GM12875 (cell line): ENCODE results near the gene YDJC.
"Not testable (repeated sequence)": the region's sequence is repeated elsewhere in the genome, so short reads cannot be mapped to it uniquely, and the experiment has no call there.

ENCODE experiments used
- H3K4me3 ChIP-seq: one replicate; pipeline ENCODE4 v1.5.1; 2011; ENCODE audit warnings: low read depth, low read length, control low read depth
- TF ChIP-seq, protein P1 (sequence below): IDR thresholded peaks from 2 replicates; pipeline ENCODE4 v1.5.1; 2011; ENCODE audit warnings: low read depth, mild to moderate bottlenecking, control low read depth, inconsistent platforms, low read length, moderate library complexity, borderline replicate concordance; ENCODE audit not compliant: insufficient read depth

The YDJC gene

GRCh38 chr22:21641789-21642583 is 12.2 kb upstream of the YDJC start, which contains the start of gene SDF2L1:
Gene SDF2L1, plus strand, starts transcription at chr22:21642302. Its CDS starts 35 bp downstream, at chr22:21642337.
- H3K4me3 ChIP-seq = peak within 1 kb of the TSS; percentile 93
- TF ChIP-seq, protein P1, sequence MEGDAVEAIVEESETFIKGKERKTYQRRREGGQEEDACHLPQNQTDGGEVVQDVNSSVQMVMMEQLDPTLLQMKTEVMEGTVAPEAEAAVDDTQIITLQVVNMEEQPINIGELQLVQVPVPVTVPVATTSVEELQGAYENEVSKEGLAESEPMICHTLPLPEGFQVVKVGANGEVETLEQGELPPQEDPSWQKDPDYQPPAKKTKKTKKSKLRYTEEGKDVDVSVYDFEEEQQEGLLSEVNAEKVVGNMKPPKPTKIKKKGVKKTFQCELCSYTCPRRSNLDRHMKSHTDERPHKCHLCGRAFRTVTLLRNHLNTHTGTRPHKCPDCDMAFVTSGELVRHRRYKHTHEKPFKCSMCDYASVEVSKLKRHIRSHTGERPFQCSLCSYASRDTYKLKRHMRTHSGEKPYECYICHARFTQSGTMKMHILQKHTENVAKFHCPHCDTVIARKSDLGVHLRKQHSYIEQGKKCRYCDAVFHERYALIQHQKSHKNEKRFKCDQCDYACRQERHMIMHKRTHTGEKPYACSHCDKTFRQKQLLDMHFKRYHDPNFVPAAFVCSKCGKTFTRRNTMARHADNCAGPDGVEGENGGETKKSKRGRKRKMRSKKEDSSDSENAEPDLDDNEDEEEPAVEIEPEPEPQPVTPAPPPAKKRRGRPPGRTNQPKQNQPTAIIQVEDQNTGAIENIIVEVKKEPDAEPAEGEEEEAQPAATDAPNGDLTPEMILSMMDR = no peak

GRCh38 chr22:21641417-21641788 is 11.6 kb upstream of the YDJC start:
- TF ChIP-seq, protein P1 = peak; percentile 13; the same call in 1 of the 2 replicates
- peak overlapping the region; percentile 64 for H3K4me3 ChIP-seq

- TF ChIP-seq, protein P1 = no peak
- no peak overlapping the region for H3K4me3 ChIP-seq
Measured at GRCh38 chr22:21640810-21641209, 11.0 kb upstream of the YDJC start.

DNA sequence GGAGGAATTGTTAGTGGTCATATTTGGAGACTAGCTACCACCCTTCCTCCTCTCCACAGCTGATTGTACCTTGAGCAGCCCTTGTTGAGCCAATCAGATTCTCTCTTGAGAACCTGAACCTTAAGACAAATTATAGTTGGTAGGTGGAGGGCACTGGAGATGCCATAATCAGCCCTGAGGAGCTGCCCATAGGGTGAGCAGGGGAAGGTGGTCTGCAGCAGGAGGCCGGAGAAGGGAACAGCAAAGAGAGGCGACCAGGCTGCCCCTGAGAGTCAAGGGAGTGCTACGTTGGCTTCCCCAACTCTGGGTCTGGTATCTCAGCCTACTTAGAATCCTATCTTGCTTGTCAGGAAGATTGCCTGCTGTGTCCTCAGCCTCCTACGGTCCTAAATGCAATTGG is 9.5 kb upstream of the YDJC start:
- TF ChIP-seq, protein P1 = no peak
- no peak overlapping the region for H3K4me3 ChIP-seq

DNA sequence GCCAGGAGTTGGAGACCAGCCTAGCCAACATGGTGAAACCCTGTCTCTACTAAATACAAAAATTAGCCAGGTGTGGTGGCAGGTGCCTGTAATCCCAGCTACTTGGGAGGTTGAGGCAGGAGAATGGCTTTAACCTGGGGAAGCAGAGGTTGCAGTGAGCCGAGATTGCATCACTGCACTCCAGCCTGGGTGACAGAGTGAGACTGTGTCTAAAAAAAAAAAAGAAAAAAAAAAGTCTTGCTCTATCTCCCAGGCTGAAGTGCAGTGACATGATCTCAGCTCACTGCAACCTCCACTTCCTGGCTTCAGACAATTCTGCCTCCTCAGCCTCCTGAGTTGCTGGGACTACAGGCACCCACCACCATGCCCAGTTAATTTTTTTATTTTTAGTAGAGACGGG is 7.6 kb upstream of the YDJC start:
- H3K4me3 ChIP-seq = not testable (repeated sequence)

DNA sequence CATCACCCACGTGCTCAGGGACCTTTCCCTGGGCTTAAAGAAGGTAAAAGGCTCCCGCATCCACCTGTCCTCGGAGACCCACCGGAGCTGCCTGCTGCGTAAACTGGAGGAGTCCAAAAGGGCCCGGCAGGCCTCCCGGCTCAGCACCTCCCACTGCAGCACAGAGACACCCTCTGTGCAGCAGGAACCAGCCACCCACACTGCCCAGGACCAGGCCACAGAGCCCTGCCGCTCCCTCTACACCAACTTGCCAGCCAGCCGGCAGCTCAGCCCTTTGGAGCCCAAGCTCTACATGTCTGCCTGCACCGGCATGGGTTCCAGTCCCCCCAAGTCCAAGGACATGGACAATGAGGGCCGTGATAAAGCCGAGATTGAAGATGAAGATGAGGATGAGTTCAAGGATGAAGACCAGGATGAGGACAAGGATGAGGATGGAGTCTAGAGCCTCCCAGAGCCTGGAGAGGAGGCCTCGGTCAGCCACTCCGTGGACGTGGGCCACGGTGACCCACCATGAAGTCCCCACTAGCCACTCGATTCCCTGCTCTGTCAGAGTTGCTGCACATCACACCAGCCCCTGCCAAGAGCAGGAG is 6.9 kb upstream of the YDJC start:
- H3K4me3 ChIP-seq = no peak overlapping the region
- TF ChIP-seq, protein P1 = no peak

- TF ChIP-seq, protein P1 = no peak
- H3K4me3 ChIP-seq = no peak overlapping the region
Measured at GRCh38 chr22:21635771-21636510, 6.1 kb upstream of the YDJC start.
